HL-60 (cell line): ENCODE data around the gene ZBP1.

Experiments used
- CTCF ChIP-seq: IDR thresholded peaks from one replicate; pipeline ENCODE4 v1.5.1; 2011; ENCODE audit warnings: low read length, control low read depth, inconsistent platforms; ENCODE audit not compliant: insufficient read depth
- GABPA ChIP-seq: IDR thresholded peaks from 2 replicates; pipeline ENCODE4 v1.6.1; 2012; ENCODE audit warnings: low read depth
- POLR2AphosphoS5 ChIP-seq: IDR thresholded peaks from 2 replicates; pipeline ENCODE4 v1.6.1; 2012; ENCODE audit warnings: low read depth
- TF ChIP-seq, protein P1 (sequence below): IDR thresholded peaks from 2 replicates; pipeline ENCODE4 v1.6.1; 2012; ENCODE audit warnings: low read depth; ENCODE audit not compliant: insufficient replicate concordance

- TF ChIP-seq CTCF (no peak), GABPA (no peak), POLR2AphosphoS5 (no peak)
- TF ChIP-seq, protein P1, sequence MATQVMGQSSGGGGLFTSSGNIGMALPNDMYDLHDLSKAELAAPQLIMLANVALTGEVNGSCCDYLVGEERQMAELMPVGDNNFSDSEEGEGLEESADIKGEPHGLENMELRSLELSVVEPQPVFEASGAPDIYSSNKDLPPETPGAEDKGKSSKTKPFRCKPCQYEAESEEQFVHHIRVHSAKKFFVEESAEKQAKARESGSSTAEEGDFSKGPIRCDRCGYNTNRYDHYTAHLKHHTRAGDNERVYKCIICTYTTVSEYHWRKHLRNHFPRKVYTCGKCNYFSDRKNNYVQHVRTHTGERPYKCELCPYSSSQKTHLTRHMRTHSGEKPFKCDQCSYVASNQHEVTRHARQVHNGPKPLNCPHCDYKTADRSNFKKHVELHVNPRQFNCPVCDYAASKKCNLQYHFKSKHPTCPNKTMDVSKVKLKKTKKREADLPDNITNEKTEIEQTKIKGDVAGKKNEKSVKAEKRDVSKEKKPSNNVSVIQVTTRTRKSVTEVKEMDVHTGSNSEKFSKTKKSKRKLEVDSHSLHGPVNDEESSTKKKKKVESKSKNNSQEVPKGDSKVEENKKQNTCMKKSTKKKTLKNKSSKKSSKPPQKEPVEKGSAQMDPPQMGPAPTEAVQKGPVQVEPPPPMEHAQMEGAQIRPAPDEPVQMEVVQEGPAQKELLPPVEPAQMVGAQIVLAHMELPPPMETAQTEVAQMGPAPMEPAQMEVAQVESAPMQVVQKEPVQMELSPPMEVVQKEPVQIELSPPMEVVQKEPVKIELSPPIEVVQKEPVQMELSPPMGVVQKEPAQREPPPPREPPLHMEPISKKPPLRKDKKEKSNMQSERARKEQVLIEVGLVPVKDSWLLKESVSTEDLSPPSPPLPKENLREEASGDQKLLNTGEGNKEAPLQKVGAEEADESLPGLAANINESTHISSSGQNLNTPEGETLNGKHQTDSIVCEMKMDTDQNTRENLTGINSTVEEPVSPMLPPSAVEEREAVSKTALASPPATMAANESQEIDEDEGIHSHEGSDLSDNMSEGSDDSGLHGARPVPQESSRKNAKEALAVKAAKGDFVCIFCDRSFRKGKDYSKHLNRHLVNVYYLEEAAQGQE = no peak
Measured at GRCh38 chr20:57658447-57658832, 38.2 kb upstream of the ZBP1 start.
